Measurements from ENCODE around the gene TSPAN33.

The TSPAN33 gene

DNA sequence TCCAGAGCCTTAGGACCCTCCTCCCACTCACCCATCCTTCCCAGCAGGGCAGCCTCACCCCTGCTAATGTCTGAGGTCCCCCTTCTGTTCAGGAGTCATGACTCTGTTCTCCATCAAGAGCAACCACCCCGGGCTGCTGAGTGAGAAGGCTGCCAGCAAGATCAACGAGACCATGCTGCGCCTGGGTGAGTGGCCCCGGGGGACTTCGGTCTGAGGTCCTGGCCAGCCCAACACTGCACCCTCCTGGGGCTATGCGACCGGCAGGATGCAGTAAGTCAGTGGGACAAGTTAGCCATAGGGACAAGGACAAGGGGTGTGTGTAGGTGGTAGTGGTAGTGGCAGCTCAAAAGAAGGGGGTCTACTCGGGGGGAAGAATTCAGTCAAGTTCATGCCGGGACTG lies 64.2 kb downstream of the TSPAN33 start:
- H2AFZ ChIP-seq, result no peak overlapping the region
- no peaks in the 10 kb centered on the region for H3K27me3 ChIP-seq (ENCODE audit: control insufficient read depth, insufficient read depth, low read length)
- H3K4me2 ChIP-seq (ENCODE audit: low read length), result no peak overlapping the region
- H3K4me1 ChIP-seq, result no peaks in the 10 kb centered on the region
- H3K9ac ChIP-seq, result no peak overlapping the region
- H3K4me3 ChIP-seq (ENCODE audit: low read depth, low read length), result no peak overlapping the region
- no peaks in the 10 kb centered on the region for H3K79me2 ChIP-seq
- no peaks in the 10 kb centered on the region for H3K36me3 ChIP-seq (ENCODE audit: control insufficient read depth, insufficient read depth, low read length)
- no peaks in the 10 kb centered on the region for H3K9me3 ChIP-seq (ENCODE audit: control insufficient read depth, low read length)
- no peak overlapping the region for H3K27ac ChIP-seq
- TF ChIP-seq, protein P1, sequence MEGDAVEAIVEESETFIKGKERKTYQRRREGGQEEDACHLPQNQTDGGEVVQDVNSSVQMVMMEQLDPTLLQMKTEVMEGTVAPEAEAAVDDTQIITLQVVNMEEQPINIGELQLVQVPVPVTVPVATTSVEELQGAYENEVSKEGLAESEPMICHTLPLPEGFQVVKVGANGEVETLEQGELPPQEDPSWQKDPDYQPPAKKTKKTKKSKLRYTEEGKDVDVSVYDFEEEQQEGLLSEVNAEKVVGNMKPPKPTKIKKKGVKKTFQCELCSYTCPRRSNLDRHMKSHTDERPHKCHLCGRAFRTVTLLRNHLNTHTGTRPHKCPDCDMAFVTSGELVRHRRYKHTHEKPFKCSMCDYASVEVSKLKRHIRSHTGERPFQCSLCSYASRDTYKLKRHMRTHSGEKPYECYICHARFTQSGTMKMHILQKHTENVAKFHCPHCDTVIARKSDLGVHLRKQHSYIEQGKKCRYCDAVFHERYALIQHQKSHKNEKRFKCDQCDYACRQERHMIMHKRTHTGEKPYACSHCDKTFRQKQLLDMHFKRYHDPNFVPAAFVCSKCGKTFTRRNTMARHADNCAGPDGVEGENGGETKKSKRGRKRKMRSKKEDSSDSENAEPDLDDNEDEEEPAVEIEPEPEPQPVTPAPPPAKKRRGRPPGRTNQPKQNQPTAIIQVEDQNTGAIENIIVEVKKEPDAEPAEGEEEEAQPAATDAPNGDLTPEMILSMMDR (IDR thresholded peaks at IDR 0.05), result no peak

DNA sequence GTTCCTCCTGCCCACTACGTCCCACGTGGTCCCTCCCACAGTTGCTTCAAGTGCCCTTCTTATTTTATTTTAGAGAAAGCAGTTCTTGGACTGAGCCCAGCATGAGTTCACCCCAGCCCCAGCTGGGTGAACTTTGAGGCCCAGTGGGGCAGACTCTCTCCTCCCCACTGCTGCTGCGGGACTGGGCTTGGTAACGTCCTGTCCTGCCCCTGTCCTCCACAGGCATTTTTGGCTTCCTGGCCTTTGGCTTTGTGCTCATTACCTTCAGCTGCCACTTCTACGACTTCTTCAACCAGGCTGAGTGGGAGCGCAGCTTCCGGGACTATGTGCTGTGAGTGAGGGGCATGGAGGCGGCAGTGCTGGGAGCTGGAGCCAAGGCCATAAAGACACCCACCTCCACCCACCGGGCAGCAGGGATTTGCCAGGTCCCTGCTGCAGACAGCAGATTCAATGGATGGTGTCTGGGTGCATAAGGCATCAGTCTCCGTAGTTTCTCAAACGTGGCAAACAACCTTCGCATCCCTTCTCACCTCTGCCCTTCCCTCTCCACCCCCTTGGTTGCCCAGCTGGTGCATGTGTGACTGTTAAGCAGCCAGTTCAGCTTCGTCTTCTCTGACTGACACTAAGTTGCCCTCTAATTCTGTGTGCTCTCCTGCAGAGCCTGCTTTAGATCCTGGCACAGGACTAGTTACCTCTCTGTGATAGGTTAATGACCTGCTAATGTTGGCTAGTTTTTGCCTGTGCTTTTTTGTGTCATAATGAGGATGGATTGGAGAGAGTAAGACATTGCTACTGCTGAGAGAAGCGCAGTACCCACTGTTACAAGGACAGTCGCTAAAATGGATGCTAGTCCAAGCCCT lies 64.8 kb downstream of the TSPAN33 start:
- no peak overlapping the region for H3K9ac ChIP-seq
- H3K27me3 ChIP-seq (ENCODE audit: control insufficient read depth, insufficient read depth, low read length), result no peaks in the 10 kb centered on the region
- H2AFZ ChIP-seq, result no peak overlapping the region
- H3K4me2 ChIP-seq (ENCODE audit: low read length), result no peak overlapping the region
- no peaks in the 10 kb centered on the region for H3K4me1 ChIP-seq
- TF ChIP-seq, protein P1 (IDR thresholded peaks at IDR 0.05), result no peak
- no peaks in the 10 kb centered on the region for H3K36me3 ChIP-seq (ENCODE audit: control insufficient read depth, insufficient read depth, low read length)
- H3K4me3 ChIP-seq (ENCODE audit: low read depth, low read length), result no peak overlapping the region
- H3K27ac ChIP-seq, result no peak overlapping the region
- no peaks in the 10 kb centered on the region for H3K79me2 ChIP-seq
- no peaks in the 10 kb centered on the region for H3K9me3 ChIP-seq (ENCODE audit: control insufficient read depth, low read length)

DNA sequence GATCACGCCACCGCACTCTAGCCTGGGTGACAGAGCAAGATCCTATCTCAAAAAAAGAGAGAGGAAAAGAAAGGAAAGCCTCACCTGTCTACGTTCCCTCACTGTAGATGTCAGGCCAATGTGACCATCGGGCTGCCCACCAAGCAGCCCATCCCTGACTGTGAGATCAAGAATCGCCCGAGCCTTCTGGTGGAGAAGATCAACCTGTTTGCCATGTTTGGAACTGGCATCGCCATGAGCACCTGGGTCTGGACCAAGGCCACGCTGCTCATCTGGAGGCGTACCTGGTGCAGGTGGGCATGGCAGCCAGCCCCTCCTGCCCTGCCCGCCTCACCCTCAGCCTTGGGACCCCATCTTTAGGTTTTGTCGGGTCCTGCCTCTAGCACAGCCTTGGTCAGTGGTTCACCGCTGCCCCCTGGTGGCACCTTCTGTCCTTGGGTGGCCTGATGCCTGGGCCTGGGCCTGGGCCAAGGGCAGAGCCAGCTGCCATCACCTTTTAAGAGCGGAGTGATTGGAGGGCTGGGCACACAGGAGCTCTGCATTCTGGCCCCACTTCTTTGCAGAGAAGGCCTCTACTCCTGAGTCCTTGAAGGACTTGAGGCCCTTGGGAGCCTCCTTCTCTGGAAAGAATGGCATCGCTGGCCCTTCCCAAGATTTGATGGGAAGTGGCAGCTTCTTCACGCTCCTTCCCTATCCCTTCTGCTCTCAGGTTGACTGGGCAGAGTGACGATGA lies 65.9 kb downstream of the TSPAN33 start:
- H3K27ac ChIP-seq, result no peak overlapping the region
- TF ChIP-seq, protein P1 (IDR thresholded peaks at IDR 0.05), result peak; percentile 90
- no peak overlapping the region for H3K9ac ChIP-seq
- H3K4me1 ChIP-seq, result no peaks in the 10 kb centered on the region
- no peak overlapping the region for H2AFZ ChIP-seq
- no peak overlapping the region for H3K4me2 ChIP-seq (ENCODE audit: low read length)
- H3K9me3 ChIP-seq (ENCODE audit: control insufficient read depth, low read length), result no peaks in the 10 kb centered on the region
- H3K27me3 ChIP-seq (ENCODE audit: control insufficient read depth, insufficient read depth, low read length), result no peaks in the 10 kb centered on the region
- H3K36me3 ChIP-seq (ENCODE audit: control insufficient read depth, insufficient read depth, low read length), result no peaks in the 10 kb centered on the region
- H3K79me2 ChIP-seq, result no peaks in the 10 kb centered on the region
- H3K4me3 ChIP-seq (ENCODE audit: low read depth, low read length), result no peak overlapping the region

DNA sequence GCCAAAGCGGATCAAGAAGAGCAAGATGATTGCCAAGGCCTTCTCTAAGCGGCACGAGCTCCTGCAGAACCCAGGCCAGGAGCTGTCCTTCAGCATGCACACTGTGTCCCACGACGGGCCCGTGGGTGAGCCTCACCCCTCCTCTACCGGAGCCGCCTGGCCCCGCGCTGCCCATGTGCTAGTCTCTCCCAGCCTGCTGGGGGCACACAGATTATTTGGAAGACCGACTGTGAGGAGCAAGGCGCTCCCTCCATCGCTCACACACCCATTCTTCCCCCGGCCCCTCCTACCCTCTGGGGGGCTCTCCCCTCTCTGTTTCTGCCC lies 66.4 kb downstream of the TSPAN33 start:
- H3K9ac ChIP-seq, result no peak overlapping the region
- no peaks in the 10 kb centered on the region for H3K27me3 ChIP-seq (ENCODE audit: control insufficient read depth, insufficient read depth, low read length)
- no peaks in the 10 kb centered on the region for H3K36me3 ChIP-seq (ENCODE audit: control insufficient read depth, insufficient read depth, low read length)

More for the DNA sequence above, 66.4 kb downstream of the TSPAN33 start:
- no peak overlapping the region for H3K27ac ChIP-seq
- no peaks in the 10 kb centered on the region for H3K9me3 ChIP-seq (ENCODE audit: control insufficient read depth, low read length)
- no peaks in the 10 kb centered on the region for H3K79me2 ChIP-seq
- no peaks in the 10 kb centered on the region for H3K4me1 ChIP-seq
- no peak overlapping the region for H2AFZ ChIP-seq
- TF ChIP-seq, protein P1 (IDR thresholded peaks at IDR 0.05), result no peak
- no peak overlapping the region for H3K4me3 ChIP-seq (ENCODE audit: low read depth, low read length)
- H3K4me2 ChIP-seq (ENCODE audit: low read length), result no peak overlapping the region

Data from parathyroid adenoma (tissue), 2 donors.